H1 (cell line): ENCODE measurements around the gene UNC5B. TPM values are rescaled to one million over a fixed set of nuclear protein-coding genes. Genes with fewer than 3 reads are reported as not detected.

Source experiments
- CTCF ChIA-PET: fragments of 300-600 bp; sonication (Branson Sonifier 250); formaldehyde crosslinking; loops from one replicate; lab custom pipeline; 2021; ENCODE audit not compliant: partially characterized antibody; lab: Charles Lee
- POLR2A ChIA-PET: fragments of 300-600 bp; sonication (Branson Sonifier 250); formaldehyde crosslinking; loops from one replicate; lab custom pipeline; 2021; ENCODE audit warnings: inconsistent platforms; ENCODE audit not compliant: partially characterized antibody; lab: Charles Lee
- DNase-seq, 2 experiments: peaks; one replicate each; pipeline versions ENCODE4 v3.0.0 to v3.0.0-alpha.2; 2010 to 2022; ENCODE audit warnings: low spot score in 2 of 2, low read depth in 1 of 2, mixed read lengths in 1 of 2
- FAIRE-seq: peaks from 2 replicates; lab custom pipeline; 2011; peaks lifted over from hg19 to GRCh38; lab: Jason Lieb, UNC
- H2AFZ ChIP-seq: 2 replicates; pipeline ENCODE4 v1.8.1; 2012; ENCODE audit warnings: low read length, inconsistent platforms
- H2AK5ac ChIP-seq: 2 replicates; pipeline ENCODE4 v1.6.1; 2013; ENCODE audit warnings: low read depth, low read length
- H2BK120ac ChIP-seq: replicated peaks from 2 replicates; pipeline ENCODE3; 2013; ENCODE audit warnings: low read depth, low read length, inconsistent platforms
- H2BK12ac ChIP-seq: 2 replicates; pipeline ENCODE4 v1.6.1; 2013; ENCODE audit warnings: low read depth, low read length
- H2BK15ac ChIP-seq: 2 replicates; pipeline ENCODE4 v1.6.1; 2013; ENCODE audit warnings: low read length
- H2BK20ac ChIP-seq: 2 replicates; pipeline ENCODE4 v1.6.1; 2013; ENCODE audit warnings: low read length
- H2BK5ac ChIP-seq: 2 replicates; pipeline ENCODE4 v1.6.1; 2013; ENCODE audit warnings: low read depth, low read length
- H3K14ac ChIP-seq: 2 replicates; pipeline ENCODE4 v1.6.1; 2013; ENCODE audit warnings: inconsistent platforms; ENCODE audit not compliant: insufficient read length
- H3K18ac ChIP-seq: 2 replicates; pipeline ENCODE4 v1.6.1; 2013; ENCODE audit warnings: low read length; ENCODE audit errors: extremely low read depth
- H3K23ac ChIP-seq: 2 replicates; pipeline ENCODE4 v1.6.1; 2013; ENCODE audit warnings: inconsistent platforms; ENCODE audit not compliant: insufficient read length
- H3K23me2 ChIP-seq: 2 replicates; pipeline ENCODE4 v1.6.1; 2013; ENCODE audit warnings: low read depth, low read length
- H3K27ac ChIP-seq: 2 replicates; pipeline ENCODE4 v1.6.1; 2011; ENCODE audit warnings: low read depth, low read length, inconsistent platforms
- H3K27me3 ChIP-seq, 4 experiments: replicated peaks in 1 of 4; 1 replicate in 1 of 4; 2 replicates in 3 of 4; pipeline versions ENCODE4 v1.6.1 to v1.8.1; 2011 to 2013; ENCODE audit warnings: low read length in 3 of 4, mild to moderate bottlenecking in 3 of 4, inconsistent platforms in 2 of 4, mixed read lengths in 2 of 4, moderate library complexity in 1 of 4; ENCODE audit not compliant: control insufficient read depth in 3 of 4, insufficient read depth in 3 of 4; ENCODE audit errors: extremely low read depth in 1 of 4
- H3K36me3 ChIP-seq, 4 experiments: 2 replicates each; pipeline versions ENCODE4 v1.6.1 to v1.8.1; 2011 to 2013; ENCODE audit warnings: mild to moderate bottlenecking in 4 of 4, low read length in 3 of 4, moderate library complexity in 2 of 4, control low read depth in 1 of 4, inconsistent platforms in 1 of 4; ENCODE audit not compliant: insufficient read depth in 4 of 4, control insufficient read depth in 2 of 4
- H3K4ac ChIP-seq: replicated peaks from 2 replicates; pipeline ENCODE3; 2013; ENCODE audit warnings: low read length, low read depth, mixed read lengths, inconsistent platforms; ENCODE audit not compliant: insufficient read length
- H3K4me1 ChIP-seq, 4 experiments: replicated peaks in 1 of 4; 1 replicate in 1 of 4; 2 replicates in 3 of 4; pipeline versions ENCODE4 v1.6.1 to v1.8.1; 2011 to 2013; ENCODE audit warnings: low read length in 3 of 4, inconsistent platforms in 2 of 4, mixed read lengths in 1 of 4; ENCODE audit not compliant: insufficient read depth in 4 of 4, control insufficient read depth in 3 of 4
- H3K4me2 ChIP-seq, 2 experiments: 2 replicates each; pipeline versions ENCODE4 v1.6.1 to v1.8.1; 2011 to 2013; ENCODE audit warnings: low read depth in 2 of 2, low read length in 2 of 2, control low read depth in 1 of 2, inconsistent platforms in 1 of 2, mild to moderate bottlenecking in 1 of 2; ENCODE audit not compliant: insufficient read depth in 1 of 2
- H3K4me3 ChIP-seq, 4 experiments: fragments of 200-600, 300-600 bp in 1 of 4; sonication (generic), shearing (Covaris generic), sonication (Bioruptor Twin) in 1 of 4; 2 replicates each; pipeline versions ENCODE4 v1.5.1 to v1.8.1; 2011 to 2016; ENCODE audit warnings: low read length in 4 of 4, low read depth in 3 of 4, control low read depth in 2 of 4, inconsistent platforms in 2 of 4, mild to moderate bottlenecking in 2 of 4, mixed read lengths in 1 of 4, moderate library complexity in 1 of 4; ENCODE audit not compliant: insufficient read depth in 2 of 4; ENCODE audit errors: extremely low read depth in 1 of 4
- H3K56ac ChIP-seq: replicated peaks from 2 replicates; pipeline ENCODE3; 2013; ENCODE audit warnings: low read depth, mild to moderate bottlenecking, mixed read lengths, low read length, inconsistent platforms; ENCODE audit not compliant: insufficient read length
- H3K79me1 ChIP-seq: 2 replicates; pipeline ENCODE4 v1.6.1; 2013; ENCODE audit warnings: low read depth, low read length, control low read depth
- H3K79me2 ChIP-seq, 2 experiments: 2 replicates each; pipeline versions ENCODE4 v1.6.1 to v1.8.1; 2012 to 2013; ENCODE audit warnings: low read length in 2 of 2, mild to moderate bottlenecking in 2 of 2, inconsistent platforms in 1 of 2; ENCODE audit not compliant: insufficient read depth in 2 of 2, control insufficient read depth in 1 of 2
- H3K9ac ChIP-seq, 4 experiments: replicated peaks in 1 of 4; 1 replicate in 1 of 4; 2 replicates in 3 of 4; pipeline versions ENCODE4 v1.6.1 to v1.8.1; 2011 to 2013; ENCODE audit warnings: low read depth in 3 of 4, low read length in 3 of 4, control low read depth in 2 of 4, mild to moderate bottlenecking in 2 of 4, moderate library complexity in 2 of 4, inconsistent platforms in 1 of 4; ENCODE audit errors: extremely low read depth in 1 of 4
- H3K9me3 ChIP-seq, 2 experiments: 2 replicates each; pipeline versions ENCODE4 v1.6.1 to v1.8.1; 2012 to 2013; ENCODE audit warnings: mild to moderate bottlenecking in 2 of 2, moderate library complexity in 2 of 2, control low read depth in 1 of 2, inconsistent platforms in 1 of 2, low read depth in 1 of 2, low read length in 1 of 2, mixed read lengths in 1 of 2; ENCODE audit not compliant: insufficient read depth in 2 of 2
- H4K20me1 ChIP-seq, 2 experiments: replicated peaks in 1 of 2; 2 replicates each; pipeline versions ENCODE3 to v1.8.1; 2011 to 2013; ENCODE audit warnings: inconsistent platforms in 2 of 2, low read length in 2 of 2, mild to moderate bottlenecking in 1 of 2; ENCODE audit not compliant: insufficient read depth in 2 of 2, control insufficient read depth in 1 of 2
- H4K5ac ChIP-seq: 2 replicates; pipeline ENCODE4 v1.6.1; 2013; ENCODE audit warnings: low read length, low read depth, mixed read lengths, inconsistent platforms; ENCODE audit not compliant: insufficient read length
- H4K8ac ChIP-seq: 2 replicates; pipeline ENCODE4 v1.8.0; 2013; ENCODE audit warnings: mild to moderate bottlenecking, moderate library complexity, low read length, inconsistent platforms; ENCODE audit not compliant: insufficient read depth; ENCODE audit errors: extremely low read depth
- H4K91ac ChIP-seq: replicated peaks from 2 replicates; pipeline ENCODE3; 2013; ENCODE audit warnings: low read length, mixed read lengths, inconsistent platforms; ENCODE audit not compliant: insufficient read length
- BACH1 ChIP-seq: IDR thresholded peaks from 2 replicates; pipeline ENCODE4 v1.6.1; 2012; ENCODE audit warnings: low read length, improper control_type of control experiment
- GTF2F1 ChIP-seq: IDR thresholded peaks from 2 replicates; pipeline ENCODE4 v1.6.1; 2012; ENCODE audit warnings: low read depth, low read length, improper control_type of control experiment, borderline replicate concordance
- SRF ChIP-seq: IDR thresholded peaks from 2 replicates; pipeline ENCODE4 v1.6.1; 2011; ENCODE audit warnings: mild to moderate bottlenecking, low read depth, low read length, moderate library complexity
- TAF1 ChIP-seq: IDR thresholded peaks from 2 replicates; pipeline ENCODE4 v1.6.1; 2011; ENCODE audit warnings: mild to moderate bottlenecking, low read depth, low read length
- WGBS, 2 experiments: shearing (Covaris generic) in 1 of 2; methylation state at CpG; one replicate each; pipeline versions ENCODE4 v1.1.6 to v1.1.7; 2013 to 2015; ENCODE audit warnings: low lambda C conversion rate in 2 of 2, mixed read lengths in 2 of 2, inconsistent platforms in 1 of 2, low coverage in 1 of 2, missing lambda C conversion rate in 1 of 2; ENCODE audit not compliant: insufficient replicate concordance in 2 of 2, insufficient coverage in 1 of 2, insufficient read length in 1 of 2; ENCODE audit errors: extremely low coverage in 1 of 2, missing lambda C conversion rate in 1 of 2; 5-methylcytosine and 5-hydroxymethylcytosine counted together
- polyA plus RNA-seq, 7 experiments: library from polyadenylated mRNA; depleted of rRNA in 3 of 7; stranded (reverse) in 5 of 7; unstranded in 2 of 7; fragments of >200 nt in 5 of 7; fragments of 200-250 nt in 2 of 7; gene quantifications; 1 replicate in 5 of 7; 2 replicates in 1 of 7; 4 replicates in 1 of 7; pipeline versions ENCODE4 v1.2.1 to v1.2.3, GENCODE V29; 2011 to 2013; ENCODE audit warnings: missing spikeins in 2 of 7, mixed read lengths in 2 of 7
- total RNA-seq: library from RNA; stranded (reverse); fragmentation: NEBNext Ultra II Directional; extraction: Animal tissue kit (Norgen Biotek cat#: 25700); gene quantifications from 2 replicates; pipeline ENCODE4 v1.2.1, GENCODE V29; 2021

The UNC5B gene
- total and polyA plus RNA-seq, 2 of the 8 experiments (the other 6 are each of a cell fraction or from before 2014, with no cell fraction given), result 27.9 to 31.8 TPM

GRCh38 chr10:71303569-71303907 is 91.2 kb downstream of the UNC5B start:
- H3K9me3 ChIP-seq, result no peaks in the 10 kb centered on the region
- no peak overlapping the region for H3K14ac ChIP-seq
- H2BK5ac ChIP-seq, result no peak overlapping the region
- DNase-seq (no peak), FAIRE-seq (no peak)
- H3K4me1 ChIP-seq, result peaks cover 0 to 4% (median 0%) of the 10 kb centered on the region in 4 experiments; a peak in 3 of 7 replicates
- H4K91ac ChIP-seq, result no peak overlapping the region
- H2BK120ac ChIP-seq, result no peak overlapping the region
- 29% methylated on average over 1 of the region's 1 CpG; no CpG with 5 or more reads in 1 of the 2 experiments for WGBS, 2 experiments
- H3K4me3 ChIP-seq, result no peak overlapping the region
- no peak overlapping the region; the same call in 1 of the 2 replicates for H2AK5ac ChIP-seq
- H2BK20ac ChIP-seq, result no peak overlapping the region
- CTCF ChIA-PET, result interaction anchor here (0.6 to 4.4 kb wide), 17 partner anchors 10 to 697 kb away, joined by 3 to 35 read pairs (median 4); partner anchors contain the start of gene SLC29A3
- H3K18ac ChIP-seq, result no peak overlapping the region
- H4K20me1 ChIP-seq, result peaks cover 2 to 3% of the 10 kb centered on the region in 2 experiments
- no peak overlapping the region for H3K56ac ChIP-seq
- H2BK12ac ChIP-seq, result no peak overlapping the region
- no peaks in the 10 kb centered on the region for H3K79me1 ChIP-seq
- no peak overlapping the region for H3K4me2 ChIP-seq
- H3K4ac ChIP-seq, result peak overlapping the region; percentile 23
- POLR2A ChIA-PET, result interaction anchor here (1.6 kb wide), 1 partner anchor 26 kb away, joined by 3 read pairs; no protein-coding TSS in a partner anchor
- no peak overlapping the region for H2AFZ ChIP-seq
- H2BK15ac ChIP-seq, result no peak overlapping the region
- peaks cover 2% of the 10 kb centered on the region; the same call in 1 of the 2 replicates for H3K23me2 ChIP-seq
- no peak overlapping the region for H3K27ac ChIP-seq
- H4K5ac ChIP-seq, result no peak overlapping the region
- H3K27me3 ChIP-seq, result no peaks in the 10 kb centered on the region
- H3K9ac ChIP-seq, result no peak overlapping the region
- no peaks in the 10 kb centered on the region for H3K79me2 ChIP-seq
- peaks cover 2 to 9% (median 4%) of the 10 kb centered on the region in 4 experiments; a peak in 4 of 8 replicates for H3K36me3 ChIP-seq
- no peak overlapping the region for H3K23ac ChIP-seq
- no peak overlapping the region for H4K8ac ChIP-seq
- TF ChIP-seq BACH1, result no peak
- no peak for TF ChIP-seq TAF1
- no peak for TF ChIP-seq SRF
- no peak for TF ChIP-seq GTF2F1
